HEK293 (cell line): ENCODE measurements around the gene SLC51B.

ENCODE experiments used
- ZNF138 ChIP-seq: fragments of 450-650 bp; formaldehyde crosslinking; IDR thresholded peaks from 2 replicates; pipeline ENCODE4 v1.5.1; 2016; ENCODE audit warnings: missing biosample characterization, missing genetic modification characterization, borderline replicate concordance
- ZNF184 ChIP-seq: fragments of 450-650 bp; IDR thresholded peaks from 2 replicates; pipeline ENCODE4 v1.5.1; 2018; ENCODE audit warnings: missing biosample characterization, mild to moderate bottlenecking, missing genetic modification characterization
- ZNF433 ChIP-seq: fragments of 450-650 bp; formaldehyde crosslinking; IDR thresholded peaks from 2 replicates; pipeline ENCODE4 v1.5.1; 2016; ENCODE audit warnings: missing biosample characterization, missing genetic modification characterization, low read depth
- ZNF776 ChIP-seq: fragments of 450-650 bp; formaldehyde crosslinking; IDR thresholded peaks from 2 replicates; pipeline ENCODE4 v1.5.0; 2017; ENCODE audit warnings: missing biosample characterization, missing genetic modification characterization, borderline replicate concordance
- TF ChIP-seq, protein P1 (sequence below): fragments of 450-650 bp; formaldehyde crosslinking; IDR thresholded peaks from 2 replicates; pipeline ENCODE4 v1.5.1; 2016; ENCODE audit warnings: missing biosample characterization, missing genetic modification characterization
- TF ChIP-seq, protein P2 (sequence below): fragments of 450-650 bp; formaldehyde crosslinking; IDR thresholded peaks from 2 replicates; pipeline ENCODE4 v1.5.1; 2016; ENCODE audit warnings: missing biosample characterization, missing genetic modification characterization, low read depth
- TF ChIP-seq, protein P3 (sequence below): fragments of 450-650 bp; formaldehyde crosslinking; conservative IDR thresholded peaks from 2 replicates; pipeline ENCODE4 v1.5.1; 2016; ENCODE audit warnings: low read depth, missing biosample characterization, missing genetic modification characterization
- TF ChIP-seq, protein P4 (sequence below): fragments of 450-650 bp; formaldehyde crosslinking; IDR thresholded peaks from 2 replicates; pipeline ENCODE4 v1.5.1; 2016; ENCODE audit warnings: missing biosample characterization, missing genetic modification characterization, borderline replicate concordance

DNA sequence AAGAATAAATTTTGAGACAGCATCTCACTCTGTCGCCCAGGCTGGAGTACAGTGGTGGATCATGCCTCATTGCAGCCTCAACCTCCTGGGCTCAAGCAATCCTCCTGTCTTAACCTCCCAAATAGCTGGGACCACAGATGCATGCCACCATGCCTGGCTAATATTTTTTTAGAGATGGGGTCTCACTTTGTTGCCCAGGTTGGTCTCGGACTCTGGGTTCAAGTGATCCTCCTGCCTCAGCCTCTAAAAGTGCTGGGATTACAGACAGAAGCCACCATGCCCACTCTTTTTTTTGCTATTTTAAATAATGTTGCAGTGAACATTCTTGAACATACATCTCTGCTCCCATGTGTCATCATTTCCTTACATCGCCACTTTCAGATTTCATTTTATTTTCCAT is 6.8 kb upstream of the SLC51B start:
- TF ChIP-seq ZNF184 (tag by site-specific recombination), result no peak
- TF ChIP-seq, protein P1, sequence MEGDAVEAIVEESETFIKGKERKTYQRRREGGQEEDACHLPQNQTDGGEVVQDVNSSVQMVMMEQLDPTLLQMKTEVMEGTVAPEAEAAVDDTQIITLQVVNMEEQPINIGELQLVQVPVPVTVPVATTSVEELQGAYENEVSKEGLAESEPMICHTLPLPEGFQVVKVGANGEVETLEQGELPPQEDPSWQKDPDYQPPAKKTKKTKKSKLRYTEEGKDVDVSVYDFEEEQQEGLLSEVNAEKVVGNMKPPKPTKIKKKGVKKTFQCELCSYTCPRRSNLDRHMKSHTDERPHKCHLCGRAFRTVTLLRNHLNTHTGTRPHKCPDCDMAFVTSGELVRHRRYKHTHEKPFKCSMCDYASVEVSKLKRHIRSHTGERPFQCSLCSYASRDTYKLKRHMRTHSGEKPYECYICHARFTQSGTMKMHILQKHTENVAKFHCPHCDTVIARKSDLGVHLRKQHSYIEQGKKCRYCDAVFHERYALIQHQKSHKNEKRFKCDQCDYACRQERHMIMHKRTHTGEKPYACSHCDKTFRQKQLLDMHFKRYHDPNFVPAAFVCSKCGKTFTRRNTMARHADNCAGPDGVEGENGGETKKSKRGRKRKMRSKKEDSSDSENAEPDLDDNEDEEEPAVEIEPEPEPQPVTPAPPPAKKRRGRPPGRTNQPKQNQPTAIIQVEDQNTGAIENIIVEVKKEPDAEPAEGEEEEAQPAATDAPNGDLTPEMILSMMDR (tag by site-specific recombination), result no peak
- TF ChIP-seq, protein P2, sequence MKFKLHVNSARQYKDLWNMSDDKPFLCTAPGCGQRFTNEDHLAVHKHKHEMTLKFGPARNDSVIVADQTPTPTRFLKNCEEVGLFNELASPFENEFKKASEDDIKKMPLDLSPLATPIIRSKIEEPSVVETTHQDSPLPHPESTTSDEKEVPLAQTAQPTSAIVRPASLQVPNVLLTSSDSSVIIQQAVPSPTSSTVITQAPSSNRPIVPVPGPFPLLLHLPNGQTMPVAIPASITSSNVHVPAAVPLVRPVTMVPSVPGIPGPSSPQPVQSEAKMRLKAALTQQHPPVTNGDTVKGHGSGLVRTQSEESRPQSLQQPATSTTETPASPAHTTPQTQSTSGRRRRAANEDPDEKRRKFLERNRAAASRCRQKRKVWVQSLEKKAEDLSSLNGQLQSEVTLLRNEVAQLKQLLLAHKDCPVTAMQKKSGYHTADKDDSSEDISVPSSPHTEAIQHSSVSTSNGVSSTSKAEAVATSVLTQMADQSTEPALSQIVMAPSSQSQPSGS (tag by site-specific recombination), result no peak
- TF ChIP-seq, protein P3, sequence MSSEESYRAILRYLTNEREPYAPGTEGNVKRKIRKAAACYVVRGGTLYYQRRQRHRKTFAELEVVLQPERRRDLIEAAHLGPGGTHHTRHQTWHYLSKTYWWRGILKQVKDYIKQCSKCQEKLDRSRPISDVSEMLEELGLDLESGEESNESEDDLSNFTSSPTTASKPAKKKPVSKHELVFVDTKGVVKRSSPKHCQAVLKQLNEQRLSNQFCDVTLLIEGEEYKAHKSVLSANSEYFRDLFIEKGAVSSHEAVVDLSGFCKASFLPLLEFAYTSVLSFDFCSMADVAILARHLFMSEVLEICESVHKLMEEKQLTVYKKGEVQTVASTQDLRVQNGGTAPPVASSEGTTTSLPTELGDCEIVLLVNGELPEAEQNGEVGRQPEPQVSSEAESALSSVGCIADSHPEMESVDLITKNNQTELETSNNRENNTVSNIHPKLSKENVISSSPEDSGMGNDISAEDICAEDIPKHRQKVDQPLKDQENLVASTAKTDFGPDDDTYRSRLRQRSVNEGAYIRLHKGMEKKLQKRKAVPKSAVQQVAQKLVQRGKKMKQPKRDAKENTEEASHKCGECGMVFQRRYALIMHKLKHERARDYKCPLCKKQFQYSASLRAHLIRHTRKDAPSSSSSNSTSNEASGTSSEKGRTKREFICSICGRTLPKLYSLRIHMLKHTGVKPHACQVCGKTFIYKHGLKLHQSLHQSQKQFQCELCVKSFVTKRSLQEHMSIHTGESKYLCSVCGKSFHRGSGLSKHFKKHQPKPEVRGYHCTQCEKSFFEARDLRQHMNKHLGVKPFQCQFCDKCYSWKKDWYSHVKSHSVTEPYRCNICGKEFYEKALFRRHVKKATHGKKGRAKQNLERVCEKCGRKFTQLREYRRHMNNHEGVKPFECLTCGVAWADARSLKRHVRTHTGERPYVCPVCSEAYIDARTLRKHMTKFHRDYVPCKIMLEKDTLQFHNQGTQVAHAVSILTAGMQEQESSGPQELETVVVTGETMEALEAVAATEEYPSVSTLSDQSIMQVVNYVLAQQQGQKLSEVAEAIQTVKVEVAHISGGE (tag by site-specific recombination), result no peak
- no peak for TF ChIP-seq ZNF138 (tag by site-specific recombination)
- TF ChIP-seq, protein P4, sequence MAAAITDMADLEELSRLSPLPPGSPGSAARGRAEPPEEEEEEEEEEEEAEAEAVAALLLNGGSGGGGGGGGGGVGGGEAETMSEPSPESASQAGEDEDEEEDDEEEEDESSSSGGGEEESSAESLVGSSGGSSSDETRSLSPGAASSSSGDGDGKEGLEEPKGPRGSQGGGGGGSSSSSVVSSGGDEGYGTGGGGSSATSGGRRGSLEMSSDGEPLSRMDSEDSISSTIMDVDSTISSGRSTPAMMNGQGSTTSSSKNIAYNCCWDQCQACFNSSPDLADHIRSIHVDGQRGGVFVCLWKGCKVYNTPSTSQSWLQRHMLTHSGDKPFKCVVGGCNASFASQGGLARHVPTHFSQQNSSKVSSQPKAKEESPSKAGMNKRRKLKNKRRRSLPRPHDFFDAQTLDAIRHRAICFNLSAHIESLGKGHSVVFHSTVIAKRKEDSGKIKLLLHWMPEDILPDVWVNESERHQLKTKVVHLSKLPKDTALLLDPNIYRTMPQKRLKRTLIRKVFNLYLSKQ, result no peak
- no peak for TF ChIP-seq ZNF433 (tag by site-specific recombination)
- TF ChIP-seq ZNF776 (tag by site-specific recombination), result no peak
